ENCODE measurements around the gene FBLN2. TPM values are rescaled to one million over a fixed set of nuclear protein-coding genes. Genes with fewer than 3 reads are reported as not detected.
A peak's percentile ranks its signal among the peaks of the same experiment; 100 is the strongest.

Gene FBLN2
- polyA plus RNA-seq, 1 donor: 14.4 TPM

- Histone ChIP-seq H3K27me3 (ENCODE audit: control insufficient read depth, insufficient read depth, low read length) (peaks cover 58% of the 10 kb centered on the region), H3K27ac (ENCODE audit: low read length) (no peak overlapping the region), H3K9me3 (ENCODE audit: control insufficient read depth, low read depth, low read length) (no peaks in the 10 kb centered on the region), H3K4me1 (ENCODE audit: control insufficient read depth, insufficient read depth, low read length) (peaks cover 2% of the 10 kb centered on the region), H3K36me3 (ENCODE audit: control insufficient read depth, insufficient read depth, low read length) (no peaks in the 10 kb centered on the region), H3K4me3 (ENCODE audit: low read length) (no peak overlapping the region)
- no CpG with 5 or more reads among the region's 15 CpGs for WGBS (ENCODE audit: insufficient coverage, low lambda C conversion rate)
- DNase-seq: no peak
Observed at GRCh38 chr3:13654330-13655060, 105.6 kb downstream of the FBLN2 start.

DNA sequence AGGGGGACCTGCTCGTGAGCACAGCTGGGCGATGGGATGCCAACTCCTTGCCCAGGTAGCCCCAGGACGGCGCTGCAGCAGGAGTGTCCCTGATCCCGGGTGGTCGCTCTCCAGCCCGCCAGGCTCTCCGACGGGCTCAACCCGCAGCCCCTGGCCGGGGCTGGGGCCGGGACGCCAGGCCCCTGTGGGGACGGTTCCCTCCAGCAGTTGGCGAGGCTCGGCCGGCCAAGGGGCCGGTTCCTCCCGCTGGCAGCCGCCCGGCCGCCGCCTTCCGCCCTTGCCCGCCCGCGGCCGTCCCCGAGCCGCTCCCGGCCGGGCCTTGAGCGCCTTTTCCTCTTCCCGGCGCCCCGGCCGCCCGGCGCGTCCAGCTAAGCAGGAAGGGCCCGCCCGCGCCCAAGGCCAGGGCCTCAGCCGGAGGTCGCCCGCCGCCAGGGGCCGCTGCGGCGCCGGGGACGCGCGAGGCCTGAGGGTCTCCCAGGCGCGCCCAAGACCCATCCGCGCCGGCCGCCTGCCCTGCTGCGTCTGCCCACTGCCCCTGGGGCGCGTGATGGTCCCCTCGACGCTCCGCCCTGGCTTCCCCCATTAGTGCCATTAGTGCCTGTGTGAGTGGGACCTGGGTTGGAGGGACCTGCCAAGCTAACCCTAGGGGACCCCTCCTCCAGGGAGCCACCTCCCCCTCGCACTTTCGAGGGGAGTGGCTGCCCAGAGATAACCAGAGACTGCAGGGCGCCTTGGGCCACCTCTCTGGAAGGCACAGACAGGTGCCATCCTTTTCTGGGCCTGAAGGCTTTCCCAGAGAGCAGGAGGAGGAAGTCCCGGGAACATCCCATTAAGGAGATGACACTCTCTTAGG, 106.4 kb downstream of the FBLN2 start:
- peaks cover 2% of the 10 kb centered on the region for H3K4me1 ChIP-seq (ENCODE audit: control insufficient read depth, insufficient read depth, low read length)
- peak in 1 of 2 donors; percentile 27 for DNase-seq
- H3K27me3 ChIP-seq (ENCODE audit: control insufficient read depth, insufficient read depth, low read length): peaks cover 54% of the 10 kb centered on the region
- no peak overlapping the region for H3K27ac ChIP-seq (ENCODE audit: low read length)
- no peak overlapping the region for H3K4me3 ChIP-seq (ENCODE audit: low read length)
- no CpG with 5 or more reads among the region's 70 CpGs for WGBS (ENCODE audit: insufficient coverage, low lambda C conversion rate)
- H3K36me3 ChIP-seq (ENCODE audit: control insufficient read depth, insufficient read depth, low read length): no peaks in the 10 kb centered on the region
- no peaks in the 10 kb centered on the region for H3K9me3 ChIP-seq (ENCODE audit: control insufficient read depth, low read depth, low read length)

- no peaks in the 10 kb centered on the region for H3K36me3 ChIP-seq (ENCODE audit: control insufficient read depth, insufficient read depth, low read length)
- WGBS (ENCODE audit: insufficient coverage, low lambda C conversion rate): no CpG with 5 or more reads among the region's 8 CpGs
- H3K9me3 ChIP-seq (ENCODE audit: control insufficient read depth, low read depth, low read length): no peaks in the 10 kb centered on the region
- H3K27me3 ChIP-seq (ENCODE audit: control insufficient read depth, insufficient read depth, low read length): peaks cover 54% of the 10 kb centered on the region
- H3K27ac ChIP-seq (ENCODE audit: low read length): no peak overlapping the region
- DNase-seq: no peak
- H3K4me3 ChIP-seq (ENCODE audit: low read length): no peak overlapping the region
- H3K4me1 ChIP-seq (ENCODE audit: control insufficient read depth, insufficient read depth, low read length): no peaks in the 10 kb centered on the region
Observed at GRCh38 chr3:13656584-13657301, 107.8 kb downstream of the FBLN2 start.

- Histone ChIP-seq H3K27me3 (ENCODE audit: control insufficient read depth, insufficient read depth, low read length) (peaks cover 51% of the 10 kb centered on the region), H3K27ac (ENCODE audit: low read length) (no peak overlapping the region), H3K4me1 (ENCODE audit: control insufficient read depth, insufficient read depth, low read length) (no peaks in the 10 kb centered on the region), H3K36me3 (ENCODE audit: control insufficient read depth, insufficient read depth, low read length) (no peaks in the 10 kb centered on the region), H3K4me3 (ENCODE audit: low read length) (no peak overlapping the region), H3K9me3 (ENCODE audit: control insufficient read depth, low read depth, low read length) (no peaks in the 10 kb centered on the region)
- peak; percentile 35 to 36 for DNase-seq
- 0% methylated on average over 2 of the region's 25 CpGs for WGBS (ENCODE audit: insufficient coverage, low lambda C conversion rate)
Observed at GRCh38 chr3:13657660-13658435, 108.9 kb downstream of the FBLN2 start.

DNA sequence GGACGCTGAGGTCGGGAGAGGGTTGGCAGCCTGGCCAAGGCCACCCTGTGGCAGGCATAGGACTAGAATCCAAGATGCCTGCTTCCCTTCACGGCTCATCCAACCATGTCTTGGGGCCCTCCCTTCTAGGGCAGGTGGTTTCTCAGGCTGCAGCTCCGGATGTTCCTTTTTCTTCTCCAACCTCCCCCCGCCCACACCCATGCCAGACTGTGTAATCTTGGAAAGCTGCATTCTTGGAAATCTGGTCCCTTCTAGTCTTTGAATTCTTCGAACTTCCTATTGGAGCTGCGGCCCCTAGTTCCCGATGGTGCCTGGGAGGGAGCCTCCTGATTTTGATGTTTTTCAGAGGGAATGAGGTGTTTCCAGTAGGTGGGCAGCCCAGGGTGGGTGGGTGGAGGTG, 109.8 kb downstream of the FBLN2 start:
- H3K36me3 ChIP-seq (ENCODE audit: control insufficient read depth, insufficient read depth, low read length): no peaks in the 10 kb centered on the region
- WGBS (ENCODE audit: insufficient coverage, low lambda C conversion rate): no CpG with 5 or more reads among the region's 8 CpGs
- no peak overlapping the region for H3K4me3 ChIP-seq (ENCODE audit: low read length)
- H3K27ac ChIP-seq (ENCODE audit: low read length): no peak overlapping the region
- H3K27me3 ChIP-seq (ENCODE audit: control insufficient read depth, insufficient read depth, low read length): peaks cover 51% of the 10 kb centered on the region
- H3K4me1 ChIP-seq (ENCODE audit: control insufficient read depth, insufficient read depth, low read length): no peaks in the 10 kb centered on the region
- no peak for DNase-seq
- H3K9me3 ChIP-seq (ENCODE audit: control insufficient read depth, low read depth, low read length): no peaks in the 10 kb centered on the region

GRCh38 chr3:13659221-13659969, 110.5 kb downstream of the FBLN2 start:
- H3K27ac ChIP-seq (ENCODE audit: low read length): no peak overlapping the region
- no peaks in the 10 kb centered on the region for H3K36me3 ChIP-seq (ENCODE audit: control insufficient read depth, insufficient read depth, low read length)
- peaks cover 45% of the 10 kb centered on the region for H3K27me3 ChIP-seq (ENCODE audit: control insufficient read depth, insufficient read depth, low read length)
- H3K9me3 ChIP-seq (ENCODE audit: control insufficient read depth, low read depth, low read length): no peaks in the 10 kb centered on the region
- H3K4me1 ChIP-seq (ENCODE audit: control insufficient read depth, insufficient read depth, low read length): no peaks in the 10 kb centered on the region
- DNase-seq: no peak
- WGBS (ENCODE audit: insufficient coverage, low lambda C conversion rate): no CpG with 5 or more reads among the region's 12 CpGs
- no peak overlapping the region for H3K4me3 ChIP-seq (ENCODE audit: low read length)

GRCh38 chr3:13660042-13660874, 111.3 kb downstream of the FBLN2 start:
- Histone ChIP-seq H3K9me3 (ENCODE audit: control insufficient read depth, low read depth, low read length) (no peaks in the 10 kb centered on the region), H3K4me1 (ENCODE audit: control insufficient read depth, insufficient read depth, low read length) (no peaks in the 10 kb centered on the region), H3K27ac (ENCODE audit: low read length) (no peak overlapping the region), H3K36me3 (ENCODE audit: control insufficient read depth, insufficient read depth, low read length) (no peaks in the 10 kb centered on the region), H3K27me3 (ENCODE audit: control insufficient read depth, insufficient read depth, low read length) (peaks cover 39% of the 10 kb centered on the region), H3K4me3 (ENCODE audit: low read length) (no peak overlapping the region)
- DNase-seq: no peak
- WGBS (ENCODE audit: insufficient coverage, low lambda C conversion rate): no CpG with 5 or more reads among the region's 3 CpGs

DNA sequence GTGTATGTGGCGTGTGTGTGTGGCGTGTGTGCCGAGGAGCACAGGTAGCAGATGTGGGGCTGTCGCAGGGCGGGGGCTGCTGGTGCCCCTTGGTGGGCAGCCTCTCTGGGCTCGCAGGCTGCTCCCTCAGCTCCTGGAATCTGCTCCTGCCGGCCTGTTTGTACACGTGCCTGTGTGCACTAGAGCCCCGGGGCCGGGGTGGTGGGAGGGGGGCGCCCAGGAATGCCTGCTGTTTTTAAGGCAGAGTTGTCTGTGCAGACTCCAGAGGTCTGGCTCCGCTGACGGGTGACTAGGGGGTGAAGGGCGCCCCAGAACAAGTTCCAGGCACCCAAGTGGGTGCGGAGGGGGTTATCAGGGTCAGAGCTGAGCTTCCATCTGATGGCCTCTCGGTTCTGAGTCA, 112.2 kb downstream of the FBLN2 start:
- no CpG with 5 or more reads among the region's 16 CpGs for WGBS (ENCODE audit: insufficient coverage, low lambda C conversion rate)
- no peak for DNase-seq
- no peaks in the 10 kb centered on the region for H3K36me3 ChIP-seq (ENCODE audit: control insufficient read depth, insufficient read depth, low read length)
- H3K9me3 ChIP-seq (ENCODE audit: control insufficient read depth, low read depth, low read length): no peaks in the 10 kb centered on the region
- H3K27ac ChIP-seq (ENCODE audit: low read length): no peak overlapping the region
- no peaks in the 10 kb centered on the region for H3K4me1 ChIP-seq (ENCODE audit: control insufficient read depth, insufficient read depth, low read length)
- peaks cover 31% of the 10 kb centered on the region for H3K27me3 ChIP-seq (ENCODE audit: control insufficient read depth, insufficient read depth, low read length)
- H3K4me3 ChIP-seq (ENCODE audit: low read length): no peak overlapping the region
